ENCODE results near the gene TARDBP. TPM values are rescaled to one million over a fixed set of nuclear protein-coding genes. Genes with fewer than 3 reads are reported as not detected.

The TARDBP gene
- total and polyA plus RNA-seq, 9 of the 15 experiments (the other 6 are each of a cell fraction or from before 2014, with no cell fraction given), result 122 to 515 (median 243) TPM

DNA sequence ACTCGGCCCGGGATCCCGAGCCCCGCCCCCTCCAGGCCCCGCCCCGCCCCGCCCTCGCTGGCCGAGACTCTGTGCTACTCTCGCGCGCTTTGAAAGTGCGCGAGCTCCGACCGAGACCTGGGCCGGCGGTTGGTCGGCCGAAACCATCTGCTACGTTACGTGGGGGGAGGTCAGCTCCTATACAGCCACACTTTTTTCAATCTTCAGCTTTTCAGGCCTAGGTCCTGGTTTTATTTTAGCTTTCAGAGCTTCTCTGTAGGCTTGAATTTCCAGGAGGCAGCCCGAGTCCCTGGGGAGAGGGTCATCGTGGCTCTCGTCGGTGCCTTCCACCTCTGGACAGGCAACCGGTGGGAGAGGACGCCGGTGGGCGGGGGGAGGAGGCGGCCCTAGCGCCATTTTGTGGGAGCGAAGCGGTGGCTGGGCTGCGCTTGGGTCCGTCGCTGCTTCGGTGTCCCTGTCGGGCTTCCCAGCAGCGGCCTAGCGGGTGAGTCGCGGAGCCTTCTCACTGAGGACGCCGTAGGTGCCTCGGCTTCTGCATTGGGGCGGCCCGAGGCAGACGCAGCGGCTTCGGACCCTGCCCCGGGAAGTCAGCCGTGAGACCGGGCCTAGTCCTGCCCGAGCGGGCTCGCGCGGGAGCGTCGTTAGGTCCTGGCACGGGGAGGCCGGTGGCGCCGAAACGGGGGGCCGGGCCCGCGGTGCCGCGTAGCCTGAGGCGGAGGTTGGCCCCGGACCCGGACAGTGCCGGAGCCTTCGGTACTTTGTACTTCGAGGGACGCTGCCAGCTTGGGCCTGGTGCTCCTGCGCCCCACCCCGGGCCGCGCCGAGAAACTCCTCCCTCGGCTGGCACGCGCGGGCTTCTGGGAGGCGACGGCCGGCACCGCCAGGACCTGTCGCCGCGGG, at the start of gene TARDBP (continued):
- no peak for TF ChIP-seq XRCC4 (IDR thresholded peaks at IDR 0.05; ENCODE audit: extremely low read depth, insufficient read depth, insufficient read length)
- TF ChIP-seq RBBP5 (IDR thresholded peaks at IDR 0.05; ENCODE audit: borderline replicate concordance, insufficient read depth, low read length, poor library complexity, severe bottlenecking), result peak; percentile 99
- TF ChIP-seq, protein P1, sequence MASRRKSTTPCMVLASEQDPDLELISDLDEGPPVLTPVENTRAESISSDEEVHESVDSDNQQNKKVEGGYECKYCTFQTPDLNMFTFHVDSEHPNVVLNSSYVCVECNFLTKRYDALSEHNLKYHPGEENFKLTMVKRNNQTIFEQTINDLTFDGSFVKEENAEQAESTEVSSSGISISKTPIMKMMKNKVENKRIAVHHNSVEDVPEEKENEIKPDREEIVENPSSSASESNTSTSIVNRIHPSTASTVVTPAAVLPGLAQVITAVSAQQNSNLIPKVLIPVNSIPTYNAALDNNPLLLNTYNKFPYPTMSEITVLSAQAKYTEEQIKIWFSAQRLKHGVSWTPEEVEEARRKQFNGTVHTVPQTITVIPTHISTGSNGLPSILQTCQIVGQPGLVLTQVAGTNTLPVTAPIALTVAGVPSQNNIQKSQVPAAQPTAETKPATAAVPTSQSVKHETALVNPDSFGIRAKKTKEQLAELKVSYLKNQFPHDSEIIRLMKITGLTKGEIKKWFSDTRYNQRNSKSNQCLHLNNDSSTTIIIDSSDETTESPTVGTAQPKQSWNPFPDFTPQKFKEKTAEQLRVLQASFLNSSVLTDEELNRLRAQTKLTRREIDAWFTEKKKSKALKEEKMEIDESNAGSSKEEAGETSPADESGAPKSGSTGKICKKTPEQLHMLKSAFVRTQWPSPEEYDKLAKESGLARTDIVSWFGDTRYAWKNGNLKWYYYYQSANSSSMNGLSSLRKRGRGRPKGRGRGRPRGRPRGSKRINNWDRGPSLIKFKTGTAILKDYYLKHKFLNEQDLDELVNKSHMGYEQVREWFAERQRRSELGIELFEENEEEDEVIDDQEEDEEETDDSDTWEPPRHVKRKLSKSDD (conservative IDR thresholded peaks at IDR 0.05; ENCODE audit: low read length), result peak; percentile 78; the same call in 1 of the 2 replicates
- TF ChIP-seq SIN3B (IDR thresholded peaks at IDR 0.05; ENCODE audit: low read depth), result peak; percentile 88
- no peak for TF ChIP-seq ZNF444 (CRISPR knock-in tag; IDR thresholded peaks at IDR 0.05)
- peak; percentile 38; the same call in 1 of the 2 replicates for TF ChIP-seq MXI1 (IDR thresholded peaks at IDR 0.05; ENCODE audit: low read depth, low read length)
- peak; percentile 97 for TF ChIP-seq BRD4 (IDR thresholded peaks at IDR 0.05)
- peak in 1 of 2 experiments; percentile 65; a peak in 1 of 4 replicates for TF ChIP-seq TRIM24 (IDR thresholded peaks at IDR 0.05)
- TF ChIP-seq MCM2 (IDR thresholded peaks at IDR 0.05; ENCODE audit: low read depth), result no peak
- TF ChIP-seq RBM39 (optimal IDR thresholded peaks at IDR 0.05; ENCODE audit: low read depth, low read length), result no peak
- no peak for TF ChIP-seq KLF16 (IDR thresholded peaks at IDR 0.05)
- no peak for TF ChIP-seq ZKSCAN1 (IDR thresholded peaks at IDR 0.05; ENCODE audit: low read depth, low read length)
- peak; percentile 96 for TF ChIP-seq ZNF282 (CRISPR knock-in tag; IDR thresholded peaks at IDR 0.05)
- TF ChIP-seq ARID1B (IDR thresholded peaks at IDR 0.05), result peak; percentile 42; the same call in 1 of the 2 replicates
- no peak for TF ChIP-seq EHMT2 (IDR thresholded peaks at IDR 0.05)
- peak; percentile 96 for TF ChIP-seq BHLHE40 (IDR thresholded peaks at IDR 0.05; ENCODE audit: low read length)
- TF ChIP-seq ZBTB49 (CRISPR knock-in tag; IDR thresholded peaks at IDR 0.05; ENCODE audit: borderline replicate concordance), result peak; percentile 39; the same call in 1 of the 2 replicates
- no peak for TF ChIP-seq ZNF324 (CRISPR knock-in tag; IDR thresholded peaks at IDR 0.05)
- TF ChIP-seq PHF21A (IDR thresholded peaks at IDR 0.05; ENCODE audit: borderline replicate concordance, low read depth), result 0 out of 2 replicates have a peak, but pooled peaks have one; percentile 6
- peak; percentile 63 to 100; a peak in 3 of 4 replicates for TF ChIP-seq NONO (IDR thresholded peaks at IDR 0.05; ENCODE audit: low read depth in 2 of 2, low read length in 1 of 2)
- TF ChIP-seq YBX1 (IDR thresholded peaks at IDR 0.05), result no peak
- TF ChIP-seq USF1 (CRISPR knock-in tag; IDR thresholded peaks at IDR 0.05), result peak; percentile 50; the same call in 1 of the 2 replicates
- peak; percentile 56; the same call in 1 of the 2 replicates for TF ChIP-seq HDAC8 (tag; IDR thresholded peaks at IDR 0.05)

All from K562 (cell line).